Liver (tissue), 3 donors: Measurements from ENCODE around the gene CEP164.

Experiments
- CTCF ChIP-seq: fragments of 150-350 bp; IDR thresholded peaks from 2 replicates; pipeline ENCODE4 v1.5.1; 2017; ENCODE audit warnings: improper control_type of control experiment, low read depth, low read length; ENCODE audit not compliant: missing input control
- JUND ChIP-seq, 2 donors: IDR thresholded peaks; 2 replicates each; pipeline ENCODE4 v1.6.1; 2016; ENCODE audit warnings: antibody characterized with exemption in 2 of 2
- RAD21 ChIP-seq, 2 donors: IDR thresholded peaks; 2 replicates each; pipeline ENCODE4 v1.6.1; 2016; ENCODE audit warnings: antibody characterized with exemption in 2 of 2, mild to moderate bottlenecking in 2 of 2
- REST ChIP-seq: IDR thresholded peaks from 2 replicates; pipeline ENCODE4 v1.6.1; 2016; ENCODE audit warnings: antibody characterized with exemption, mild to moderate bottlenecking
- RXRA ChIP-seq, 2 donors: IDR thresholded peaks; 2 replicates each; pipeline ENCODE4 v1.6.1; 2017 to 2018; ENCODE audit warnings: antibody characterized with exemption in 2 of 2, mild to moderate bottlenecking in 1 of 2
- SP1 ChIP-seq: IDR thresholded peaks from 2 replicates; pipeline ENCODE4 v1.6.1; 2018; ENCODE audit warnings: antibody characterized with exemption, mild to moderate bottlenecking
- TAF1 ChIP-seq: conservative IDR thresholded peaks from 2 replicates; pipeline ENCODE4 v1.6.1; 2016; ENCODE audit warnings: antibody characterized with exemption, mild to moderate bottlenecking
- TF ChIP-seq, protein P1 (sequence below): IDR thresholded peaks from 2 replicates; pipeline ENCODE4 v1.6.1; 2016; ENCODE audit warnings: antibody characterized with exemption
- donor health status: healthy.
- donor health status: healthy.

- TF ChIP-seq CTCF (no peak), REST (no peak), RXRA (IDR thresholded peaks at IDR 0.05) (no peak), RAD21 (IDR thresholded peaks at IDR 0.05) (no peak), JUND (IDR thresholded peaks at IDR 0.05) (no peak), SP1 (no peak), TAF1 (no peak)
- TF ChIP-seq, protein P1, sequence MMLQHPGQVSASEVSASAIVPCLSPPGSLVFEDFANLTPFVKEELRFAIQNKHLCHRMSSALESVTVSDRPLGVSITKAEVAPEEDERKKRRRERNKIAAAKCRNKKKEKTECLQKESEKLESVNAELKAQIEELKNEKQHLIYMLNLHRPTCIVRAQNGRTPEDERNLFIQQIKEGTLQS, result no peak
These were observed 35.0 kb upstream of the CEP164 start for GRCh38 chr11:117292616-117293015.
